Measurements from ENCODE around the gene BMP10.

- TF ChIP-seq CTCF (IDR thresholded peaks at IDR 0.05), result no peak
- TF ChIP-seq POLR2AphosphoS5 (IDR thresholded peaks at IDR 0.05), result no peak
- TF ChIP-seq EP300 (IDR thresholded peaks at IDR 0.05), result no peak
- TF ChIP-seq POLR2A (IDR thresholded peaks at IDR 0.05), result no peak
These were observed 46.0 kb upstream of the BMP10 start for GRCh38 chr2:68917034-68917718.
